ENCODE measurements around the gene NIFK.

The NIFK gene

GRCh38 chr2:121727950-121728349 is 8.7 kb downstream of the NIFK start:
- H3K36me3 ChIP-seq (ENCODE audit: insufficient read depth), result no peaks in the 10 kb centered on the region
- H4K20me1 ChIP-seq (ENCODE audit: insufficient read depth), result no peaks in the 10 kb centered on the region
- H3K4me3 ChIP-seq (IDR thresholded peaks at IDR 0.05; ENCODE audit: insufficient read depth, low read depth, low read length), result no peak overlapping the region
- no peak overlapping the region for H3K27ac ChIP-seq
- H2AFZ ChIP-seq (ENCODE audit: low read depth), result no peak overlapping the region
- H3K4me1 ChIP-seq (ENCODE audit: low read depth, poor library complexity, severe bottlenecking), result no peaks in the 10 kb centered on the region
- no peak for TF ChIP-seq CTCF (conservative IDR thresholded peaks at IDR 0.05; ENCODE audit: low read depth, low read length)
- H3K9ac ChIP-seq, result no peak overlapping the region
- H3K79me2 ChIP-seq (ENCODE audit: insufficient read depth, low read depth), result no peaks in the 10 kb centered on the region
- H3K4me2 ChIP-seq, result no peak overlapping the region
- H3K27me3 ChIP-seq (ENCODE audit: insufficient read depth, low read depth), result no peaks in the 10 kb centered on the region

- no peaks in the 10 kb centered on the region for H3K36me3 ChIP-seq (ENCODE audit: insufficient read depth)
- H4K20me1 ChIP-seq (ENCODE audit: insufficient read depth), result no peaks in the 10 kb centered on the region
These were observed 9.3 kb downstream of the NIFK start for GRCh38 chr2:121727332-121727731.

GRCh38 chr2:121723316-121723715 is 13.4 kb downstream of the NIFK start:
- no peak overlapping the region for H2AFZ ChIP-seq (ENCODE audit: low read depth)
- H3K4me2 ChIP-seq, result no peak overlapping the region
- no peak overlapping the region for H3K4me3 ChIP-seq (IDR thresholded peaks at IDR 0.05; ENCODE audit: insufficient read depth, low read depth, low read length)
- H4K20me1 ChIP-seq (ENCODE audit: insufficient read depth), result no peaks in the 10 kb centered on the region
- TF ChIP-seq CTCF (conservative IDR thresholded peaks at IDR 0.05; ENCODE audit: low read depth, low read length), result no peak
- no peaks in the 10 kb centered on the region for H3K4me1 ChIP-seq (ENCODE audit: low read depth, poor library complexity, severe bottlenecking)
- H3K27me3 ChIP-seq (ENCODE audit: insufficient read depth, low read depth), result no peaks in the 10 kb centered on the region
- H3K36me3 ChIP-seq (ENCODE audit: insufficient read depth), result no peaks in the 10 kb centered on the region
- H3K9ac ChIP-seq, result no peak overlapping the region
- H3K79me2 ChIP-seq (ENCODE audit: insufficient read depth, low read depth), result no peaks in the 10 kb centered on the region
- H3K27ac ChIP-seq, result no peak overlapping the region

More at GRCh38 chr2:121727332-121727731, 9.3 kb downstream of the NIFK start:
- TF ChIP-seq CTCF (conservative IDR thresholded peaks at IDR 0.05; ENCODE audit: low read depth, low read length), result no peak
- Histone ChIP-seq H2AFZ (ENCODE audit: low read depth) (no peak overlapping the region), H3K27ac (no peak overlapping the region), H3K9ac (no peak overlapping the region), H3K79me2 (ENCODE audit: insufficient read depth, low read depth) (no peaks in the 10 kb centered on the region), H3K4me2 (no peak overlapping the region), H3K4me3 (IDR thresholded peaks at IDR 0.05; ENCODE audit: insufficient read depth, low read depth, low read length) (no peak overlapping the region), H3K4me1 (ENCODE audit: low read depth, poor library complexity, severe bottlenecking) (no peaks in the 10 kb centered on the region), H3K27me3 (ENCODE audit: insufficient read depth, low read depth) (no peaks in the 10 kb centered on the region)

- H3K27me3 ChIP-seq (ENCODE audit: insufficient read depth, low read depth), result no peaks in the 10 kb centered on the region
- no peak overlapping the region for H2AFZ ChIP-seq (ENCODE audit: low read depth)
- no peaks in the 10 kb centered on the region for H4K20me1 ChIP-seq (ENCODE audit: insufficient read depth)
- H3K4me2 ChIP-seq, result no peak overlapping the region
- H3K4me1 ChIP-seq (ENCODE audit: low read depth, poor library complexity, severe bottlenecking), result no peaks in the 10 kb centered on the region
- H3K4me3 ChIP-seq (IDR thresholded peaks at IDR 0.05; ENCODE audit: insufficient read depth, low read depth, low read length), result no peak overlapping the region
- H3K79me2 ChIP-seq (ENCODE audit: insufficient read depth, low read depth), result no peaks in the 10 kb centered on the region
- no peaks in the 10 kb centered on the region for H3K36me3 ChIP-seq (ENCODE audit: insufficient read depth)
- no peak for TF ChIP-seq CTCF (conservative IDR thresholded peaks at IDR 0.05; ENCODE audit: low read depth, low read length)
- no peak overlapping the region for H3K27ac ChIP-seq
- H3K9ac ChIP-seq, result no peak overlapping the region
These were observed 14.2 kb downstream of the NIFK start for GRCh38 chr2:121722479-121722878.

Data from KMS-11 (cell line).